GM11168 (cell line): ENCODE measurements around the gene TXNDC16.

Source experiments
- in situ Hi-C: fragments of 300-500 bp; cut with MboI; formaldehyde crosslinking; loops from one replicate; pipeline ENCODE4 v1.12.0; 2022; ENCODE audit warnings: low sequenced_read_pairs; ENCODE audit not compliant: unreplicated experiment

TXNDC16 gene

GRCh38 chr14:52399104-52399503 is 153.2 kb downstream of the TXNDC16 start:
- in situ Hi-C loops = no loop called here

GRCh38 chr14:52397844-52398243 is 154.5 kb downstream of the TXNDC16 start:
- in situ Hi-C loops = no loop called here

DNA sequence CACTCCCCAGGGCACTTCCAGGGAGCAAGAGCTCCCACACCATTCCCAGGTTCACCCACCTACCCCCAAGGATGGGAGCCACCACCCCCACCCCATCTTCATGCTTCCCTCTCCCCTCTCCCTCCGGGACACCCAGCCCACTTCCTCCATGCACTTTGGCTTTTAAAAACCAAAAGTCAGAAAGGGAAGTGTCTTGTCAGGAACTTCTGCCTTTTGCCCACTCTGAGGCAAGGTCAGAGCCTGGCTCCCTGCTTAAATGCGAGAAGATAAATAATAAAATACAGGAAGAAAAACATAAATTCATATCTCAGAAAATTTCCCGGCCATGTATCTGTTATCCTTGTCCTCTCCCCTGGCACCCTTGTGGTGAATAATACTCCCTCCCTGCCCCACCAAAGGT is 156.6 kb downstream of the TXNDC16 start:
- in situ Hi-C loops = no loop called here

- in situ Hi-C loops = no loop called here
Observed at GRCh38 chr14:52391881-52392615, 160.3 kb downstream of the TXNDC16 start.
